Mesenchymal stem cell (in vitro differentiated cells and primary cell): ENCODE data around the gene ZWILCH.

Experiments used
- DNase-seq: peaks from one replicate; pipeline ENCODE4 v3.0.0-alpha.2; 2013
- H2AFZ ChIP-seq: one replicate; pipeline ENCODE4 v1.6.1; 2013; ENCODE audit warnings: low read depth, mild to moderate bottlenecking, control low read depth, inconsistent platforms, low read length, moderate library complexity
- H2AK5ac ChIP-seq: 2 replicates; pipeline ENCODE4 v1.6.1; 2013; ENCODE audit warnings: low read length, moderate library complexity, mild to moderate bottlenecking, inconsistent platforms; ENCODE audit not compliant: severe bottlenecking
- H2BK120ac ChIP-seq: one replicate; pipeline ENCODE4 v1.6.1; 2013; ENCODE audit warnings: low read depth, mild to moderate bottlenecking, inconsistent platforms, low read length, moderate library complexity
- H2BK12ac ChIP-seq, 2 experiments: one replicate each; pipeline ENCODE4 v1.6.1; 2013; ENCODE audit warnings: inconsistent platforms in 2 of 2, low read length in 2 of 2, mild to moderate bottlenecking in 2 of 2, moderate library complexity in 2 of 2, control low read depth in 1 of 2
- H2BK15ac ChIP-seq: one replicate; pipeline ENCODE4 v1.6.1; 2013; ENCODE audit warnings: mild to moderate bottlenecking, low read depth, inconsistent platforms; ENCODE audit not compliant: poor library complexity, severe bottlenecking
- H2BK5ac ChIP-seq: 2 replicates; pipeline ENCODE4 v1.6.1; 2013; ENCODE audit warnings: low read depth, mild to moderate bottlenecking, low read length, control low read depth, inconsistent platforms; ENCODE audit not compliant: poor library complexity, severe bottlenecking
- H3K14ac ChIP-seq, 2 experiments: one replicate each; pipeline ENCODE4 v1.6.1; 2013; ENCODE audit warnings: inconsistent platforms in 2 of 2, low read length in 2 of 2, control low read depth in 1 of 2, mild to moderate bottlenecking in 1 of 2, moderate library complexity in 1 of 2
- H3K18ac ChIP-seq, 2 experiments: one replicate each; pipeline ENCODE4 v1.6.1; 2013; ENCODE audit warnings: inconsistent platforms in 2 of 2, low read length in 2 of 2, control low read depth in 1 of 2, low read depth in 1 of 2, mild to moderate bottlenecking in 1 of 2
- H3K23ac ChIP-seq, 2 experiments: one replicate each; pipeline ENCODE4 v1.6.1; 2013; ENCODE audit warnings: inconsistent platforms in 2 of 2, low read length in 2 of 2, mild to moderate bottlenecking in 2 of 2, moderate library complexity in 2 of 2, control low read depth in 1 of 2
- H3K27ac ChIP-seq: 2 replicates; pipeline ENCODE4 v1.5.1; 2013; ENCODE audit warnings: mild to moderate bottlenecking, moderate library complexity, low read length, control low read depth, inconsistent platforms; ENCODE audit not compliant: poor library complexity, severe bottlenecking
- H3K27me3 ChIP-seq, 2 experiments: 2 replicates each; pipeline versions ENCODE4 v1.6.1 to v1.7.0; 2013; ENCODE audit warnings: low read length in 2 of 2, mild to moderate bottlenecking in 2 of 2, moderate library complexity in 2 of 2, control low read depth in 1 of 2, inconsistent platforms in 1 of 2; ENCODE audit not compliant: control insufficient read depth in 1 of 2, insufficient read depth in 1 of 2
- H3K36me3 ChIP-seq, 2 experiments: 2 replicates each; pipeline versions ENCODE4 v1.6.1 to v1.7.0; 2013; ENCODE audit warnings: low read length in 2 of 2, control low read depth in 1 of 2, inconsistent platforms in 1 of 2, low read depth in 1 of 2, mild to moderate bottlenecking in 1 of 2; ENCODE audit not compliant: insufficient read depth in 2 of 2, control insufficient read depth in 1 of 2
- H3K4ac ChIP-seq, 2 experiments: one replicate each; pipeline ENCODE4 v1.6.1; 2013; ENCODE audit warnings: inconsistent platforms in 2 of 2, low read length in 2 of 2, mild to moderate bottlenecking in 2 of 2, moderate library complexity in 2 of 2, control low read depth in 1 of 2, low read depth in 1 of 2
- H3K4me1 ChIP-seq: 2 replicates; pipeline ENCODE4 v1.6.1; 2013; ENCODE audit warnings: low read depth, low read length, control low read depth; ENCODE audit not compliant: control insufficient read depth, insufficient read depth
- H3K4me2 ChIP-seq: 2 replicates; pipeline ENCODE4 v1.6.1; 2013; ENCODE audit warnings: low read length, mild to moderate bottlenecking, inconsistent platforms; ENCODE audit not compliant: poor library complexity, severe bottlenecking
- H3K4me3 ChIP-seq, 2 experiments: 2 replicates each; pipeline versions ENCODE4 v1.5.1 to v1.7.0; 2013; ENCODE audit warnings: low read length in 2 of 2, mild to moderate bottlenecking in 2 of 2, control low read depth in 1 of 2, low read depth in 1 of 2; ENCODE audit not compliant: insufficient read depth in 1 of 2
- H3K79me1 ChIP-seq: replicated peaks from 2 replicates; pipeline ENCODE4 v1.6.1; 2013; ENCODE audit warnings: mild to moderate bottlenecking, control low read depth, low read length, inconsistent platforms; ENCODE audit not compliant: poor library complexity, severe bottlenecking
- H3K9ac ChIP-seq: 2 replicates; pipeline ENCODE4 v1.7.0; 2013; ENCODE audit warnings: mild to moderate bottlenecking, low read length, moderate library complexity
- H3K9me3 ChIP-seq: 2 replicates; pipeline ENCODE4 v1.7.0; 2013; ENCODE audit warnings: mild to moderate bottlenecking, low read length; ENCODE audit not compliant: control insufficient read depth
- H4K8ac ChIP-seq: one replicate; pipeline ENCODE4 v1.6.1; 2013; ENCODE audit warnings: inconsistent platforms, mild to moderate bottlenecking, low read length, moderate library complexity
- H4K91ac ChIP-seq: one replicate; pipeline ENCODE4 v1.6.1; 2013; ENCODE audit warnings: mild to moderate bottlenecking, low read length, inconsistent platforms
- WGBS: methylation state at CpG from one replicate; pipeline ENCODE4 v1.1.7; 2013; ENCODE audit warnings: mixed read lengths; 5-methylcytosine and 5-hydroxymethylcytosine counted together

ZWILCH gene

DNA sequence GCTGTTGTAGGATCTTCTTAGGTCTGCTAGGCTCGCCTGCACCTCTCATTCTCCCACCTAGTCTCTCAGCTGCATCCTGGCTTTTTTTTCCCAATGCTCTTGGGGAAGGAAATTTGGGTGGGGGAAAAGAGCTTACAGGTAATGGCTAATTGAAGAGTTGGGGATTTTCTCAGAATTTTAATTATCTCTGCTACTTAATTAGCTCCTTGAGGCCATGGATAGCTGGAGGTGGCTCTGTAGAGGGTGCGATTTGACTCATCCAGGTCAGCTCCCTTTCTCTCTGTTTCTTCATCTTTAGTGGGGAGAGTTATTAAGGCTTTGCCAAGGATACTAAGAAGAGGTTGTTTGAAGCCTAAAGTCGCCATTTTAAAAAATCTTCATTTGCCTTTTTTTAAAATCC, 30.2 kb upstream of the ZWILCH start:
- no peaks in the 10 kb centered on the region for H3K9me3 ChIP-seq
- peaks cover 34% of the 10 kb centered on the region for H3K79me1 ChIP-seq
- no peak overlapping the region for H3K4ac ChIP-seq
- no peak overlapping the region for H4K91ac ChIP-seq
- no peak for DNase-seq
- H3K9ac ChIP-seq: no peak overlapping the region
- H2BK15ac ChIP-seq: no peak overlapping the region
- H4K8ac ChIP-seq: no peak overlapping the region
- H2BK5ac ChIP-seq: no peak overlapping the region
- no peaks in the 10 kb centered on the region for H3K27me3 ChIP-seq
- H2AK5ac ChIP-seq: no peak overlapping the region
- 87% methylated on average over 2 of the region's 3 CpGs for WGBS
- no peak overlapping the region for H2AFZ ChIP-seq
- peaks cover 7% of the 10 kb centered on the region for H3K4me1 ChIP-seq
- no peak overlapping the region for H2BK12ac ChIP-seq
- H3K36me3 ChIP-seq: peaks cover 6% of the 10 kb centered on the region in 2 experiments
- H3K27ac ChIP-seq: no peak overlapping the region
- H3K4me3 ChIP-seq: no peak overlapping the region
- no peak overlapping the region for H3K4me2 ChIP-seq
- H2BK120ac ChIP-seq: no peak overlapping the region
- H3K23ac ChIP-seq: no peak overlapping the region
- no peak overlapping the region for H3K14ac ChIP-seq
- no peak overlapping the region for H3K18ac ChIP-seq

DNA sequence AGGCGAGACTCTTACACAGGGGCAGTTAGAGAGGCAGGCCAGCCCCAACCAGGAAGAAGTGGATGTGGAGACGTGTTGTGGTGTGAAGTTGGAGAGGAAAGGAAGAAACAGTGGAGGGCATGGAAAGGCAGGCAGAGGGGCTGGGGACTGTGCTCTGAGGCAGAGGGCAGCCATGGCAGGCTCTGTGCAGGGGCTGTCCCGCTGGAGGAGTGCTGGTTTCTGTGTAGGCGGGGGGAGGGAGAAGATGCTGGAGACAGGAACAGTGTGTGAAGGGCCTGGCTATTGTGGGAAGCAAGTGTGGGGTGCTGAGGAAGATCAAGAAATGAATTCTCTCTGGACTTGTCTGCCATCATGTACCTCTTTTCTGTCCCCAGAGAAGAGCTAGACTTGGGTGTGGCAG, 28.6 kb upstream of the ZWILCH start:
- Histone ChIP-seq H2AK5ac (no peak overlapping the region), H3K27ac (no peak overlapping the region), H2BK120ac (no peak overlapping the region), H3K4me1 (peaks cover 9% of the 10 kb centered on the region), H3K14ac (no peak overlapping the region), H3K18ac (no peak overlapping the region), H2BK15ac (no peak overlapping the region), H3K36me3 (peaks cover 7 to 8% of the 10 kb centered on the region in 2 experiments), H2BK12ac (no peak overlapping the region), H3K9me3 (no peaks in the 10 kb centered on the region), H4K91ac (no peak overlapping the region), H3K27me3 (no peaks in the 10 kb centered on the region), H2BK5ac (no peak overlapping the region), H2AFZ (no peak overlapping the region), H3K79me1 (peaks cover 31% of the 10 kb centered on the region), H3K4me3 (no peak overlapping the region), H3K4me2 (no peak overlapping the region), H4K8ac (peak overlapping the region; percentile 9), H3K4ac (no peak overlapping the region), H3K23ac (no peak overlapping the region), H3K9ac (no peak overlapping the region)
- DNase-seq: no peak
- 86% methylated on average over 3 of the region's 4 CpGs for WGBS

DNA sequence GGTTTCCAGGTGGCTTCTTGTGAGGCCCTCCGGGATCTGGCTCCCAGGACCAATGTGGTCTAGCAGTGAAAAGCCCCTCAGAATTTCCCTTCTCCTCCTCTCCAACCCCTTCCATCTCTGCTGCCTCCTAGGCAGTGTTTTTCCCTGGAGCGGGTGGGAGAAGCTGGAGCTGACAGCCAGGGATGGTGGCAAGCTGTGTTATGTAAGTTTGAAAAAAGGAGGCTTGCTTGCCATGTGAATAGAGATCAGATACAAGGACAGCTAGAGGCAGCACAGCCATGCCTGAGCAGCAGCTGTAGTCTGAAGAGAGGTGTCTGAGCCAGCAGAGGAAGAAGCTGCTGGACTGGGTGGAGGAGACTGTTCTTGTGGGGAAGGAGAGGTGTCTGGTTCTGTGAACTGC, 28.1 kb upstream of the ZWILCH start:
- Histone ChIP-seq H2BK15ac (no peak overlapping the region), H3K36me3 (peaks cover 12% of the 10 kb centered on the region in 2 experiments), H3K4ac (no peak overlapping the region), H3K18ac (no peak overlapping the region), H4K91ac (no peak overlapping the region), H3K4me1 (peaks cover 8% of the 10 kb centered on the region), H3K27ac (no peak overlapping the region), H2BK5ac (no peak overlapping the region), H3K79me1 (peaks cover 31% of the 10 kb centered on the region), H2AFZ (no peak overlapping the region), H3K23ac (no peak overlapping the region), H2BK120ac (no peak overlapping the region), H3K27me3 (no peaks in the 10 kb centered on the region), H2AK5ac (no peak overlapping the region), H4K8ac (no peak overlapping the region), H3K4me2 (no peak overlapping the region), H2BK12ac (no peak overlapping the region), H3K14ac (no peak overlapping the region), H3K9ac (no peak overlapping the region), H3K9me3 (no peaks in the 10 kb centered on the region), H3K4me3 (no peak overlapping the region)
- 100% methylated on average over 2 of the region's 2 CpGs for WGBS
- no peak for DNase-seq

DNA sequence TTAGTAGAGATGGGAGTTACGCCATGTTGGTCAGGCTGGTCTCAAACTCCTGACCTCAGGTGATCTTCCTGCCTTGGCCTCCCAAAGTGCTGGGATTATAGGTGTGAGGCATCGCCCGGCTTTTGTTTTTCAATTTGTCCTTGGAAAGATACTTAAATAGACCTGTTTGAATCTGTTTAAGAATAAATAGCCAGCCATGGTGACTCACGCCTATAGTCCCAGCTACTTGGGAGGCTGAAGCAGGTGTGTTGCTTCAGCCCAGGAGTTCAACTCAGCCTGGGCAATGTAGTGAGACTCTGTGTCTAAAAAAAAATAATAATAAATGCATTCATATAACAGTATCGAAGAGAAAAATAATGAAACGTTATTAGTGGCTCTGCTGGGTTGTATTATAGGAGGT, 24.9 kb upstream of the ZWILCH start:
- no peak overlapping the region for H2BK15ac ChIP-seq
- no peak overlapping the region for H4K8ac ChIP-seq
- DNase-seq: no peak
- peaks cover 5% of the 10 kb centered on the region for H3K4me1 ChIP-seq
- H4K91ac ChIP-seq: no peak overlapping the region
- no peak overlapping the region for H3K4me3 ChIP-seq
- no peak overlapping the region for H3K18ac ChIP-seq
- H3K9me3 ChIP-seq: no peaks in the 10 kb centered on the region
- H3K4me2 ChIP-seq: no peak overlapping the region
- H2BK120ac ChIP-seq: no peak overlapping the region
- H3K79me1 ChIP-seq: peaks cover 25% of the 10 kb centered on the region
- H2BK12ac ChIP-seq: no peak overlapping the region
- no peak overlapping the region for H2AK5ac ChIP-seq
- no peak overlapping the region for H3K23ac ChIP-seq
- no peak overlapping the region for H2AFZ ChIP-seq
- WGBS: 100% methylated on average over 4 of the region's 6 CpGs
- no peak overlapping the region for H3K9ac ChIP-seq
- H3K14ac ChIP-seq: no peak overlapping the region
- H3K36me3 ChIP-seq: peaks cover 28 to 33% of the 10 kb centered on the region in 2 experiments
- no peaks in the 10 kb centered on the region for H3K27me3 ChIP-seq
- H3K27ac ChIP-seq: no peak overlapping the region
- no peak overlapping the region for H3K4ac ChIP-seq
- H2BK5ac ChIP-seq: no peak overlapping the region
